ENCODE results near the gene FAF1.

FAF1 gene

GRCh38 chr1:50423670-50424000, 536.4 kb downstream of the FAF1 start (continued):
- peak; percentile 41; the same call in 1 of the 2 replicates for TF ChIP-seq ZBTB10 (tag by site-specific recombination; IDR thresholded peaks at IDR 0.05)
- TF ChIP-seq ZNF571 (tag by site-specific recombination; IDR thresholded peaks at IDR 0.05): no peak
- 0 out of 2 replicates have a peak, but pooled peaks have one; percentile 24 for TF ChIP-seq ZBTB20 (tag by site-specific recombination; IDR thresholded peaks at IDR 0.05)
- TF ChIP-seq SP3 (tag by site-specific recombination; IDR thresholded peaks at IDR 0.05): peak; percentile 33; the same call in 1 of the 2 replicates
- TF ChIP-seq ZNF518A (tag by site-specific recombination; conservative IDR thresholded peaks at IDR 0.05; ENCODE audit: low read depth): no peak
- TF ChIP-seq ZBTB8A (tag by site-specific recombination; IDR thresholded peaks at IDR 0.05): 0 out of 2 replicates have a peak, but pooled peaks have one; percentile 12
- TF ChIP-seq ZNF184 (tag by site-specific recombination; IDR thresholded peaks at IDR 0.05): no peak
- no peak for TF ChIP-seq SCRT2 (tag by site-specific recombination; IDR thresholded peaks at IDR 0.05)
- no peak for TF ChIP-seq ZNF501 (tag by site-specific recombination; IDR thresholded peaks at IDR 0.05)
- TF ChIP-seq ZBTB17 (tag by site-specific recombination; IDR thresholded peaks at IDR 0.05): 0 out of 2 replicates have a peak, but pooled peaks have one; percentile 53
- TF ChIP-seq HOXC10 (CRISPR knock-in tag; IDR thresholded peaks at IDR 0.05): no peak
- no peak for TF ChIP-seq KLF7 (tag by site-specific recombination; IDR thresholded peaks at IDR 0.05; ENCODE audit: borderline replicate concordance)
- TF ChIP-seq ZNF175 (tag by site-specific recombination; IDR thresholded peaks at IDR 0.05): no peak
- TF ChIP-seq ZSCAN5A (tag by site-specific recombination; IDR thresholded peaks at IDR 0.05): no peak
- no peak for TF ChIP-seq ZNF16 (tag by site-specific recombination; IDR thresholded peaks at IDR 0.05; ENCODE audit: low read depth)
- TF ChIP-seq ZBTB49 (tag by site-specific recombination; IDR thresholded peaks at IDR 0.05; ENCODE audit: low read depth): no peak

Data from HEK293 (cell line).